Measurements from ENCODE around the gene GPR107.

DNA sequence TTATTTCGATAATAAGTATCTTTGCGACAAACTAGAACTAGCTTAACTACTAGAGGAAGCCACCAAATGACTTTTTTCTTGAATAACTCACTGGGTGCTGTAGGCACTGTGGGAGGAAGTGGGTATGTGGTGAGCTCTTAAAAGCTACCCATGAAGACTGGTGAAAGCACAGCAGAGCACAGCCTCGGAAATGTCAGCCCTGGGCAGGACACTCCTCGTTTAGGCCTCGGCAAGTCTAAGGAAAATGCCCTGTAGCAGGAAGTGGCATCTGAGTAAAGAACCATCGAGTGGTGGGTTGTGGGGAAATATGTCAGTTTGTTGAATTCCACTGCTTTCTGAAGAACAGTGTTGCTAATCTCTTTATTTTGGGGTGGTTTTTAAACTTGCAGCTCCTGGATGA is 74.5 kb downstream of the GPR107 start:
- TF ChIP-seq, protein P1, sequence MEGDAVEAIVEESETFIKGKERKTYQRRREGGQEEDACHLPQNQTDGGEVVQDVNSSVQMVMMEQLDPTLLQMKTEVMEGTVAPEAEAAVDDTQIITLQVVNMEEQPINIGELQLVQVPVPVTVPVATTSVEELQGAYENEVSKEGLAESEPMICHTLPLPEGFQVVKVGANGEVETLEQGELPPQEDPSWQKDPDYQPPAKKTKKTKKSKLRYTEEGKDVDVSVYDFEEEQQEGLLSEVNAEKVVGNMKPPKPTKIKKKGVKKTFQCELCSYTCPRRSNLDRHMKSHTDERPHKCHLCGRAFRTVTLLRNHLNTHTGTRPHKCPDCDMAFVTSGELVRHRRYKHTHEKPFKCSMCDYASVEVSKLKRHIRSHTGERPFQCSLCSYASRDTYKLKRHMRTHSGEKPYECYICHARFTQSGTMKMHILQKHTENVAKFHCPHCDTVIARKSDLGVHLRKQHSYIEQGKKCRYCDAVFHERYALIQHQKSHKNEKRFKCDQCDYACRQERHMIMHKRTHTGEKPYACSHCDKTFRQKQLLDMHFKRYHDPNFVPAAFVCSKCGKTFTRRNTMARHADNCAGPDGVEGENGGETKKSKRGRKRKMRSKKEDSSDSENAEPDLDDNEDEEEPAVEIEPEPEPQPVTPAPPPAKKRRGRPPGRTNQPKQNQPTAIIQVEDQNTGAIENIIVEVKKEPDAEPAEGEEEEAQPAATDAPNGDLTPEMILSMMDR (conservative IDR thresholded peaks at IDR 0.05 in 1 of 2, IDR thresholded peaks at IDR 0.05 in 1 of 2; ENCODE audit: extremely low read depth in 1 of 2, insufficient read depth in 1 of 2, low read depth in 1 of 2, low read length in 2 of 2): no peak
- no peak for TF ChIP-seq EZH2 (IDR thresholded peaks at IDR 0.05; ENCODE audit: borderline replicate concordance, low read length)

Measured in mammary epithelial cell (primary cell).